ENCODE measurements around the gene SEMA3E.

DNA sequence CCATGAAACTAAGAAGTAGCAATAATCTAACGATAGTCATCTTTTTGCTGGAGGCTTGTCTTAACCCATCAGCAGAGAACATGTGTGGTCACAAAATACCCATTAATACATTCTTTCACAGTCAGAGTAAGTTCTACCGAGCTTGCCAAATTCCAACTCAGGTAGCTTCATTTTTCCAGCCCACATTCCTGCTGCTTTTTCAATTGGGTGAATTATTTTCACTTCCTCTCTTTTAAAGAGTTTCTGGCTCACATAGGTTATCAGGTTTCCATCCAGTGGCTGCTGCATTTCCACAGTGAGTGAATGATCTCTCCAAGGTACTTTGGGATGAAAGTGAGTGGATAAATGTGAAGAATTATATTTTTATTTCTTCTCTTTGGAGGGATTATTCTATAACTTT lies 233.1 kb downstream of the SEMA3E start:
- TF ChIP-seq, protein P1, sequence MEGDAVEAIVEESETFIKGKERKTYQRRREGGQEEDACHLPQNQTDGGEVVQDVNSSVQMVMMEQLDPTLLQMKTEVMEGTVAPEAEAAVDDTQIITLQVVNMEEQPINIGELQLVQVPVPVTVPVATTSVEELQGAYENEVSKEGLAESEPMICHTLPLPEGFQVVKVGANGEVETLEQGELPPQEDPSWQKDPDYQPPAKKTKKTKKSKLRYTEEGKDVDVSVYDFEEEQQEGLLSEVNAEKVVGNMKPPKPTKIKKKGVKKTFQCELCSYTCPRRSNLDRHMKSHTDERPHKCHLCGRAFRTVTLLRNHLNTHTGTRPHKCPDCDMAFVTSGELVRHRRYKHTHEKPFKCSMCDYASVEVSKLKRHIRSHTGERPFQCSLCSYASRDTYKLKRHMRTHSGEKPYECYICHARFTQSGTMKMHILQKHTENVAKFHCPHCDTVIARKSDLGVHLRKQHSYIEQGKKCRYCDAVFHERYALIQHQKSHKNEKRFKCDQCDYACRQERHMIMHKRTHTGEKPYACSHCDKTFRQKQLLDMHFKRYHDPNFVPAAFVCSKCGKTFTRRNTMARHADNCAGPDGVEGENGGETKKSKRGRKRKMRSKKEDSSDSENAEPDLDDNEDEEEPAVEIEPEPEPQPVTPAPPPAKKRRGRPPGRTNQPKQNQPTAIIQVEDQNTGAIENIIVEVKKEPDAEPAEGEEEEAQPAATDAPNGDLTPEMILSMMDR (IDR thresholded peaks at IDR 0.05): no peak
- TF ChIP-seq POLR2AphosphoS5 (IDR thresholded peaks at IDR 0.05) (no peak), POLR2A (IDR thresholded peaks at IDR 0.05) (no peak)
